Limb (tissue), 2 donors: ENCODE results near the gene TM4SF5.

ENCODE experiments used
- DNase-seq, 2 donors: peaks; one replicate each; pipeline ENCODE4 v3.0.0-alpha.2; 2016; ENCODE audit errors: extremely low spot score in 2 of 2

TM4SF5 gene

GRCh38 chr17:4747847-4748246 is 23.8 kb upstream of the TM4SF5 start:
- DNase-seq = no peak

GRCh38 chr17:4748686-4749085 is 23.0 kb upstream of the TM4SF5 start:
- DNase-seq = no peak

GRCh38 chr17:4750606-4751005 is 21.1 kb upstream of the TM4SF5 start:
- DNase-seq = no peak

- no peak for DNase-seq
Measured at GRCh38 chr17:4751932-4752331, 19.8 kb upstream of the TM4SF5 start.

GRCh38 chr17:4753392-4753791 is 18.3 kb upstream of the TM4SF5 start:
- DNase-seq = no peak

- no peak for DNase-seq
Measured at GRCh38 chr17:4759776-4760236, 11.9 kb upstream of the TM4SF5 start.

GRCh38 chr17:4764595-4764994 is 7.1 kb upstream of the TM4SF5 start:
- no peak for DNase-seq

GRCh38 chr17:4766201-4766600 is 5.5 kb upstream of the TM4SF5 start:
- DNase-seq = no peak

- no peak for DNase-seq
Measured at GRCh38 chr17:4766723-4767122, 5.0 kb upstream of the TM4SF5 start.

GRCh38 chr17:4768298-4768697 is 3.4 kb upstream of the TM4SF5 start:
- DNase-seq = no peak

GRCh38 chr17:4769628-4770027 is 2.1 kb upstream of the TM4SF5 start:
- no peak for DNase-seq

GRCh38 chr17:4772235-4772613 is 538 bp downstream of the TM4SF5 start:
- DNase-seq = no peak

- no peak for DNase-seq
Measured at GRCh38 chr17:4777969-4778760, 6.5 kb downstream of the TM4SF5 start.

GRCh38 chr17:4780325-4780955 is 8.8 kb downstream of the TM4SF5 start:
- no peak for DNase-seq

GRCh38 chr17:4782652-4783051 is 11.0 kb downstream of the TM4SF5 start:
- no peak for DNase-seq

- peak in 1 of 2 donors; percentile 35 for DNase-seq
Measured at GRCh38 chr17:4785311-4786105, 13.8 kb downstream of the TM4SF5 start.

- peak in 1 of 2 donors; percentile 42 for DNase-seq
Measured at GRCh38 chr17:4786106-4786511, 14.4 kb downstream of the TM4SF5 start, which contains the start of gene VMO1. VMO1 (minus strand) TSS chr17:4786364; CDS start chr17:4786352, 12 bp downstream.

GRCh38 chr17:4786516-4786915 is 14.8 kb downstream of the TM4SF5 start:
- DNase-seq = peak in 1 of 2 donors; percentile 29

- peak in 1 of 2 donors; percentile 26 for DNase-seq
Measured at GRCh38 chr17:4788159-4788806, 16.6 kb downstream of the TM4SF5 start.

- DNase-seq = no peak
Measured at GRCh38 chr17:4788807-4789700, 17.4 kb downstream of the TM4SF5 start, which contains the start of gene GLTPD2. GLTPD2 (plus strand) TSS chr17:4788964; CDS start chr17:4789012, 48 bp downstream.

GRCh38 chr17:4789701-4789950 is 17.9 kb downstream of the TM4SF5 start:
- no peak for DNase-seq
